Measurements from ENCODE around the gene TIPIN. TPM values are rescaled to one million over a fixed set of nuclear protein-coding genes. Genes with fewer than 3 reads are reported as not detected.
A peak's percentile ranks its signal among the peaks of the same experiment; 100 is the strongest.

Gene TIPIN
- total RNA-seq, 1 donor from 2014 or later: 5.8 TPM

- H3K36me3 Mint-ChIP-seq (ENCODE audit: unreplicated experiment): no peaks in the 10 kb centered on the region
- DNase-seq: no peak
- peak; percentile 77 for TF ChIP-seq CTCF (IDR thresholded peaks at IDR 0.05; ENCODE audit: partially characterized antibody, unreplicated experiment)
- no peak overlapping the region for H3K27ac Mint-ChIP-seq (ENCODE audit: unreplicated experiment)
- peaks cover 2% of the 10 kb centered on the region for H3K4me1 Mint-ChIP-seq (ENCODE audit: low read depth, unreplicated experiment)
- H3K4me3 Mint-ChIP-seq (ENCODE audit: unreplicated experiment): no peak overlapping the region
- H3K9me3 Mint-ChIP-seq (ENCODE audit: unreplicated experiment): no peaks in the 10 kb centered on the region
- H3K27me3 Mint-ChIP-seq (ENCODE audit: unreplicated experiment): peaks cover 2% of the 10 kb centered on the region
These were observed 68.9 kb downstream of the TIPIN start for GRCh38 chr15:66287461-66288057.

Other genes starting within 250 kb of the TIPIN start
- gene MEGF11, start 102.9 kb downstream of the TIPIN start, total RNA-seq (ENCODE audit: unreplicated experiment): 2.6 TPM
- gene DIS3L, start 63.1 kb downstream of the TIPIN start, total RNA-seq (ENCODE audit: unreplicated experiment): 6.0 TPM
- 27.3 TPM for gene MAP2K1, start 30.2 kb upstream of the TIPIN start, total RNA-seq (ENCODE audit: unreplicated experiment)
- 17.6 TPM for gene SNAPC5, start 141.1 kb upstream of the TIPIN start, total RNA-seq (ENCODE audit: unreplicated experiment)
- gene RPL4, start 148.2 kb upstream of the TIPIN start, total RNA-seq (ENCODE audit: unreplicated experiment): 1,679 TPM
- gene ZWILCH, start 148.6 kb upstream of the TIPIN start, total RNA-seq (ENCODE audit: unreplicated experiment): 21.8 TPM
- not detected for gene LCTL, start 209.3 kb upstream of the TIPIN start, total RNA-seq (ENCODE audit: unreplicated experiment)

All from glutamatergic neuron (in vitro differentiated cells).